ENCODE data around the gene EPHB2. TPM values are rescaled to one million over a fixed set of nuclear protein-coding genes. Genes with fewer than 3 reads are reported as not detected.

The EPHB2 gene
- total and polyA plus RNA-seq, 2 of the 4 experiments (the other 2 are of a cell fraction), result 52.3 to 58.8 TPM

DNA sequence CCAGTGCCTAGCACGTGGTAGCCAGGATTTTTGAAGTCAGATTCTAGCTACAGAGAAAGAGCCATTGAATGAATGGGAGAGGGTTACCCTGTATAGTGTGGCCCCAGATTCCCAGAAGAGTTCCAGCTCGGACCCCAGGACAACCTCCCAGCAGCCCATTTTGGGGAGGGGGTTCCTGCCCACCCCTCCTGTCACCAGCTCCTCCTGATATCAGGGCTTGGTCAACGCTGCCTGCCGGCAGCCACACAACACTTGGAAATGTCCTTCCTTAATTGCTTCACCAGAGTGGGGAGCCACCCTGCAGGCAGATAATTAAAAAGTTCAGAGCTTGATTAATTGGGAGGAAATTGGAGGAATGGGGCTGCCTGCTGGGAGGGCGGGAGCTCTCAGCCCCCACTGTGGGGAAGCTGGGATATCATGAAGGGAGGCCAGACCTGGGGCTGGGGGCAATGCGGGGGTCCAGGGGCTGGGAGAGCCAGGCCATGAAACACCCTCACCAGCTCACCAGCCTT is 141.6 kb downstream of the EPHB2 start:
- H4K5ac ChIP-seq (ENCODE audit: low read depth, low read length), result no peak overlapping the region
- peaks cover 2% of the 10 kb centered on the region; the same call in 1 of the 2 replicates for H3K4me1 ChIP-seq (ENCODE audit: control insufficient read depth, insufficient read depth, low read length)
- no peak overlapping the region for H2BK20ac ChIP-seq (ENCODE audit: low read depth, low read length)
- no peak overlapping the region for H3K56ac ChIP-seq (ENCODE audit: extremely low read depth, insufficient read depth, low read length)
- H2AFZ ChIP-seq (replicated peaks; ENCODE audit: low read length, poor library complexity), result no peak overlapping the region
- H2AK9ac ChIP-seq (replicated peaks; ENCODE audit: low read depth, low read length, poor library complexity), result no peak overlapping the region
- H3K4me3 ChIP-seq (ENCODE audit: insufficient read depth, low read depth, low read length), result no peak overlapping the region
- no peak overlapping the region for H3K9ac ChIP-seq (ENCODE audit: low read depth, low read length)
- H4K91ac ChIP-seq (ENCODE audit: insufficient read depth, low read depth, low read length), result no peak overlapping the region
- DNase-seq (no peak), ATAC-seq (ENCODE audit: low read depth) (no peak)
- H3K9me3 ChIP-seq (ENCODE audit: control insufficient read depth, insufficient read depth, low read length), result no peaks in the 10 kb centered on the region
- H2BK120ac ChIP-seq (ENCODE audit: low read depth, low read length), result no peak overlapping the region
- H3K4me2 ChIP-seq (ENCODE audit: low read depth, low read length), result no peak overlapping the region
- H3K36me3 ChIP-seq (ENCODE audit: control insufficient read depth, insufficient read depth, low read length), result peaks cover 5% of the 10 kb centered on the region; the same call in 1 of the 2 replicates
- no peak for TF ChIP-seq CHD1 (IDR thresholded peaks at IDR 0.05; ENCODE audit: low read depth, low read length)
- TF ChIP-seq BHLHE40 (IDR thresholded peaks at IDR 0.05; ENCODE audit: low read depth, low read length), result no peak
- TF ChIP-seq MAFK (IDR thresholded peaks at IDR 0.05; ENCODE audit: low read depth, low read length), result no peak
- no peak for TF ChIP-seq RAD21 (IDR thresholded peaks at IDR 0.05; ENCODE audit: low read length)
- no peak for TF ChIP-seq RFX5 (IDR thresholded peaks at IDR 0.05; ENCODE audit: low read depth, low read length)
- TF ChIP-seq, protein P1, sequence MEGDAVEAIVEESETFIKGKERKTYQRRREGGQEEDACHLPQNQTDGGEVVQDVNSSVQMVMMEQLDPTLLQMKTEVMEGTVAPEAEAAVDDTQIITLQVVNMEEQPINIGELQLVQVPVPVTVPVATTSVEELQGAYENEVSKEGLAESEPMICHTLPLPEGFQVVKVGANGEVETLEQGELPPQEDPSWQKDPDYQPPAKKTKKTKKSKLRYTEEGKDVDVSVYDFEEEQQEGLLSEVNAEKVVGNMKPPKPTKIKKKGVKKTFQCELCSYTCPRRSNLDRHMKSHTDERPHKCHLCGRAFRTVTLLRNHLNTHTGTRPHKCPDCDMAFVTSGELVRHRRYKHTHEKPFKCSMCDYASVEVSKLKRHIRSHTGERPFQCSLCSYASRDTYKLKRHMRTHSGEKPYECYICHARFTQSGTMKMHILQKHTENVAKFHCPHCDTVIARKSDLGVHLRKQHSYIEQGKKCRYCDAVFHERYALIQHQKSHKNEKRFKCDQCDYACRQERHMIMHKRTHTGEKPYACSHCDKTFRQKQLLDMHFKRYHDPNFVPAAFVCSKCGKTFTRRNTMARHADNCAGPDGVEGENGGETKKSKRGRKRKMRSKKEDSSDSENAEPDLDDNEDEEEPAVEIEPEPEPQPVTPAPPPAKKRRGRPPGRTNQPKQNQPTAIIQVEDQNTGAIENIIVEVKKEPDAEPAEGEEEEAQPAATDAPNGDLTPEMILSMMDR (conservative IDR thresholded peaks at IDR 0.05; ENCODE audit: low read depth, low read length), result no peak
- TF ChIP-seq NFE2L2 (IDR thresholded peaks at IDR 0.05; ENCODE audit: low read depth, low read length), result no peak
- no peak overlapping the region for H3K4ac ChIP-seq (ENCODE audit: low read depth, low read length)
- no peak overlapping the region for H3K27ac ChIP-seq (ENCODE audit: insufficient read depth, low read length)
- no peak overlapping the region for H2AK5ac ChIP-seq (ENCODE audit: low read depth, low read length)
- H3K9me1 ChIP-seq (ENCODE audit: insufficient read depth, low read length), result peaks cover 8% of the 10 kb centered on the region; the same call in 1 of the 2 replicates
- H2BK5ac ChIP-seq (ENCODE audit: low read depth, low read length, poor library complexity, severe bottlenecking), result no peak overlapping the region
- H3K18ac ChIP-seq (ENCODE audit: low read depth, low read length), result no peak overlapping the region
- peaks cover 8 to 24% of the 10 kb centered on the region in 2 experiments; a peak in 3 of 4 replicates for H3K79me1 ChIP-seq (ENCODE audit: low read depth in 1 of 2, low read length in 2 of 2)
- intact Hi-C loops (cut with micrococcal nuclease) (no loop called here), in situ Hi-C loops (cut with MboI; ENCODE audit: low sequenced_read_pairs) (no loop called here), dilution Hi-C loops (cut with HindIII; ENCODE audit: low sequenced_read_pairs, unreplicated experiment) (no loop called here)
- BruUV-seq (replicated peaks), result no TSS peak
- H4K8ac ChIP-seq (ENCODE audit: low read depth in 2 of 2, low read length in 2 of 2), result no peak overlapping the region
- H4K20me1 ChIP-seq (ENCODE audit: insufficient read depth, low read length), result peaks cover 33% of the 10 kb centered on the region
- H2BK15ac ChIP-seq (ENCODE audit: low read depth, low read length), result no peak overlapping the region
- no CpG with 5 or more reads among the region's 6 CpGs for WGBS, 2 experiments (ENCODE audit: extremely low coverage in 2 of 2, insufficient read length in 1 of 2)
- H3K23ac ChIP-seq (ENCODE audit: low read depth, low read length), result no peak overlapping the region
- no peaks in the 10 kb centered on the region for H3K27me3 ChIP-seq (ENCODE audit: control insufficient read depth, insufficient read depth, low read length)
- H3K14ac ChIP-seq (replicated peaks; ENCODE audit: low read depth, low read length), result no peak overlapping the region
- POLR2A ChIA-PET (ENCODE audit: unreplicated experiment), result no interaction called here
- CTCF ChIA-PET, result no interaction called here

Data from IMR-90 (cell line).